Calu3 (cell line): Measurements from ENCODE around the gene ATXN2. TPM values are rescaled to one million over a fixed set of nuclear protein-coding genes. Genes with fewer than 3 reads are reported as not detected.
A peak's percentile ranks its signal among the peaks of the same experiment; 100 is the strongest.

ENCODE experiments used
- BruUV-seq: library from RNA; stranded (reverse); fragments of 400-500 nt; replicated peaks from 2 replicates; lab custom pipeline; 2021; lab: Mats Ljungman, UMichigan
- CTCF ChIA-PET: fragments of 300-600 bp; sonication (Branson Sonifier 250); formaldehyde crosslinking; loops from one replicate; lab custom pipeline; 2022; ENCODE audit warnings: antibody characterized with exemption; lab: Charles Lee
- DNase-seq: peaks from one replicate; pipeline ENCODE4 v3.0.0; 2022
- H3K27ac Mint-ChIP-seq: one replicate; pipeline ENCODE4 v1.8.0; 2022; ENCODE audit warnings: mixed read lengths; ENCODE audit not compliant: unreplicated experiment
- H3K27me3 Mint-ChIP-seq: one replicate; pipeline ENCODE4 v1.8.0; 2022; ENCODE audit warnings: mixed read lengths; ENCODE audit not compliant: unreplicated experiment
- H3K36me3 Mint-ChIP-seq: one replicate; pipeline ENCODE4 v1.8.0; 2022; ENCODE audit warnings: mild to moderate bottlenecking, moderate library complexity, mixed read lengths; ENCODE audit not compliant: insufficient read depth, unreplicated experiment
- H3K4me1 Mint-ChIP-seq: one replicate; pipeline ENCODE4 v1.8.0; 2022; ENCODE audit warnings: mild to moderate bottlenecking, low read depth, mixed read lengths; ENCODE audit not compliant: unreplicated experiment
- H3K4me3 Mint-ChIP-seq: one replicate; pipeline ENCODE4 v1.8.0; 2022; ENCODE audit warnings: mild to moderate bottlenecking, low read depth, moderate library complexity, mixed read lengths; ENCODE audit not compliant: unreplicated experiment
- H3K9me3 Mint-ChIP-seq: one replicate; pipeline ENCODE4 v1.8.0; 2022; ENCODE audit warnings: low read depth, mixed read lengths; ENCODE audit not compliant: unreplicated experiment
- CTCF ChIP-seq: fragments of 200-600 bp; IDR thresholded peaks from one replicate; pipeline ENCODE4 v1.8.0; 2022; ENCODE audit warnings: antibody characterized with exemption; ENCODE audit not compliant: unreplicated experiment
- intact Hi-C: fragments of 100-400 bp; cut with micrococcal nuclease; formaldehyde crosslinking; loops from one replicate; pipeline ENCODE4 v1.10.0; 2022; ENCODE audit not compliant: unreplicated experiment
- total RNA-seq: library from RNA; stranded (reverse); gene quantifications from 2 replicates; pipeline ENCODE4 v1.2.3, GENCODE V29; 2022

Gene ATXN2
- total RNA-seq, 1 experiment from 2014 or later = 123 TPM

GRCh38 chr12:111447571-111448265, 151.4 kb downstream of the ATXN2 start:
- DNase-seq = no peak
- no peak for TF ChIP-seq CTCF
- CTCF ChIA-PET = no interaction called here
- H3K4me1 Mint-ChIP-seq = peaks cover 3% of the 10 kb centered on the region
- no peak overlapping the region for H3K4me3 Mint-ChIP-seq
- peaks cover 75% of the 10 kb centered on the region for H3K36me3 Mint-ChIP-seq
- BruUV-seq = no TSS peak
- H3K27ac Mint-ChIP-seq = peak overlapping the region; percentile 19
- H3K27me3 Mint-ChIP-seq = no peaks in the 10 kb centered on the region
- H3K9me3 Mint-ChIP-seq = no peaks in the 10 kb centered on the region
- intact Hi-C loops = no loop called here

DNA sequence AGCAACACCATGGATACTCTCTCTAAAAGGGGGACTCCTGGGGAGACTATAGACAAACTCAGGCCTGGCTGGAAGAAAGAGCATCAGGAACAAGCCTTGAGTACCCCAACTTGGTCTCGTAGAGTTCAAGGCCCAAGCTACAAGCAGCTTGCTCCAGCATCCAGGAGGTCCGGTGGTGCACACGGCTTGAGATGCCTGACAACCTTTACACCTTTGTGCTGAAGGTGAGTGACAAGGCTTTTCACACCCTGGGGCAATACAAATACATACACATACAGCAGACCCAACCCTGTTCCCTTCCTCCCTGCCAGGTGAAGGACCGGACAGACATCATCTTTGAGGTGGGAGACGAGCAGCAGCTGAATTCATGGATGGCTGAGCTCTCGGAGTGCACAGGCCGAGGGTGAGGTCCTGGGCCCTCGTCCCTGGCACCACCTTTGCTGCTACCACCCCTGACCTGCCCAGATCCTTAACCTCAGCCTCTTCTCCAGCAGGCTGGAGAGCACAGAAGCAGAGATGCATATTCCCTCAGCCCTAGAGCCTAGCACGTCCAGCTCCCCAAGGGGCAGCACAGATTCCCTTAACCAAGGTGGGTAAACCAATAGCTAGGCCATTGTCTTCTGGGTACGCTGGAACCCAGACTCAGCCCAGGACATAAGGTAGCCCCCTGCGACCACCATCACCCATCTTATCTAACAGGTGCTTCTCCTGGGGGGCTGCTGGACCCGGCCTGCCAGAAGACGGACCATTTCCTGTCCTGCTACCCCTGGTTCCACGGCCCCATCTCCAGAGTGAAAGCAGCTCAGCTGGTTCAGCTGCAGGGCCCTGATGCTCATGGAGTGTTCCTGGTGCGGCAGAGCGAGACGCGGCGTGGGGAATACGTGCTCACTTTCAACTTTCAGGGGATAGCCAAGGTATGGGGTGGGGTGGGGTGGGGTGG, 152.2 kb downstream of the ATXN2 start:
- Mint-ChIP-seq H3K27me3 (no peaks in the 10 kb centered on the region), H3K4me3 (no peak overlapping the region), H3K27ac (no peak overlapping the region), H3K4me1 (peaks cover 9% of the 10 kb centered on the region), H3K9me3 (no peaks in the 10 kb centered on the region), H3K36me3 (peaks cover 83% of the 10 kb centered on the region)
- CTCF ChIA-PET = interaction anchor here (1.5 kb wide), 1 partner anchor 50 kb away, joined by 5 read pairs; no protein-coding TSS in a partner anchor
- no peak for DNase-seq
- intact Hi-C loops = no loop called here
- no peak for TF ChIP-seq CTCF
- BruUV-seq = no TSS peak

- peaks cover 81% of the 10 kb centered on the region for H3K36me3 Mint-ChIP-seq
- intact Hi-C loops = no loop called here
- H3K4me1 Mint-ChIP-seq = peaks cover 9% of the 10 kb centered on the region
- no TSS peak for BruUV-seq
- H3K27ac Mint-ChIP-seq = peak overlapping the region; percentile 20
- H3K27me3 Mint-ChIP-seq = no peaks in the 10 kb centered on the region
- no peak for TF ChIP-seq CTCF
- CTCF ChIA-PET = interaction anchor here (1.5 kb wide), 1 partner anchor 49 kb away, joined by 5 read pairs; no protein-coding TSS in a partner anchor
- no peak for DNase-seq
- H3K4me3 Mint-ChIP-seq = no peak overlapping the region
- H3K9me3 Mint-ChIP-seq = no peaks in the 10 kb centered on the region
These were observed 153.2 kb downstream of the ATXN2 start for GRCh38 chr12:111445726-111446581.
